ENCODE measurements around the gene LGR4.

The LGR4 gene

GRCh38 chr11:27403195-27403594, 69.4 kb downstream of the LGR4 start:
- no peak for DNase-seq (ENCODE audit: low read depth, low spot score)

GRCh38 chr11:27402450-27402849, 70.1 kb downstream of the LGR4 start:
- DNase-seq (ENCODE audit: low read depth, low spot score), result no peak

GRCh38 chr11:27401833-27402316, 70.7 kb downstream of the LGR4 start:
- no peak for DNase-seq (ENCODE audit: low read depth, low spot score)

- no peak for DNase-seq (ENCODE audit: low read depth, low spot score)
Measured at GRCh38 chr11:27401280-27401832, 71.2 kb downstream of the LGR4 start.

- DNase-seq (ENCODE audit: low read depth, low spot score), result no peak
Measured at GRCh38 chr11:27398400-27398770, 74.2 kb downstream of the LGR4 start.

GRCh38 chr11:27397624-27398399, 74.8 kb downstream of the LGR4 start:
- DNase-seq (ENCODE audit: low read depth, low spot score), result no peak

- DNase-seq (ENCODE audit: low read depth, low spot score), result no peak
Measured at GRCh38 chr11:27396259-27396839, 76.2 kb downstream of the LGR4 start.

GRCh38 chr11:27395556-27396258, 76.9 kb downstream of the LGR4 start:
- no peak for DNase-seq (ENCODE audit: low read depth, low spot score)

GRCh38 chr11:27394781-27395228, 77.8 kb downstream of the LGR4 start:
- DNase-seq (ENCODE audit: low read depth, low spot score), result no peak

- no peak for DNase-seq (ENCODE audit: low read depth, low spot score)
Measured at GRCh38 chr11:27392278-27393114, 80.1 kb downstream of the LGR4 start.

GRCh38 chr11:27391331-27392015, 81.1 kb downstream of the LGR4 start:
- DNase-seq (ENCODE audit: low read depth, low spot score), result no peak

- DNase-seq (ENCODE audit: low read depth, low spot score), result no peak
Measured at GRCh38 chr11:27390318-27391295, 82.0 kb downstream of the LGR4 start.

- DNase-seq (ENCODE audit: low read depth, low spot score), result no peak
Measured at GRCh38 chr11:27388869-27389268, 83.7 kb downstream of the LGR4 start.

- no peak for DNase-seq (ENCODE audit: low read depth, low spot score)
Measured at GRCh38 chr11:27388001-27388400, 84.6 kb downstream of the LGR4 start.

GRCh38 chr11:27387362-27387761, 85.2 kb downstream of the LGR4 start:
- DNase-seq (ENCODE audit: low read depth, low spot score), result no peak

GRCh38 chr11:27386181-27386845, 86.3 kb downstream of the LGR4 start:
- no peak for DNase-seq (ENCODE audit: low read depth, low spot score)

GRCh38 chr11:27385245-27385644, 87.3 kb downstream of the LGR4 start:
- no peak for DNase-seq (ENCODE audit: low read depth, low spot score)

- no peak for DNase-seq (ENCODE audit: low read depth, low spot score)
Measured at GRCh38 chr11:27384227-27384626, 88.4 kb downstream of the LGR4 start.

- DNase-seq (ENCODE audit: low read depth, low spot score), result no peak
Measured at GRCh38 chr11:27383645-27384044, 88.9 kb downstream of the LGR4 start.

All from iPS DF 19.7 (cell line).